GM21423 (cell line): Measurements from ENCODE around the gene MCM9.

Source experiments
- ATAC-seq: cut with Tn5 transposase; IDR thresholded peaks from one replicate; pipeline ENCODE4 v1.9.1; 2021; ENCODE audit warnings: mild to moderate bottlenecking, moderate library complexity; ENCODE audit not compliant: unreplicated experiment

Gene MCM9

GRCh38 chr6:118894425-118895260 is 40.3 kb downstream of the MCM9 start:
- ATAC-seq, result peak; percentile 29

DNA sequence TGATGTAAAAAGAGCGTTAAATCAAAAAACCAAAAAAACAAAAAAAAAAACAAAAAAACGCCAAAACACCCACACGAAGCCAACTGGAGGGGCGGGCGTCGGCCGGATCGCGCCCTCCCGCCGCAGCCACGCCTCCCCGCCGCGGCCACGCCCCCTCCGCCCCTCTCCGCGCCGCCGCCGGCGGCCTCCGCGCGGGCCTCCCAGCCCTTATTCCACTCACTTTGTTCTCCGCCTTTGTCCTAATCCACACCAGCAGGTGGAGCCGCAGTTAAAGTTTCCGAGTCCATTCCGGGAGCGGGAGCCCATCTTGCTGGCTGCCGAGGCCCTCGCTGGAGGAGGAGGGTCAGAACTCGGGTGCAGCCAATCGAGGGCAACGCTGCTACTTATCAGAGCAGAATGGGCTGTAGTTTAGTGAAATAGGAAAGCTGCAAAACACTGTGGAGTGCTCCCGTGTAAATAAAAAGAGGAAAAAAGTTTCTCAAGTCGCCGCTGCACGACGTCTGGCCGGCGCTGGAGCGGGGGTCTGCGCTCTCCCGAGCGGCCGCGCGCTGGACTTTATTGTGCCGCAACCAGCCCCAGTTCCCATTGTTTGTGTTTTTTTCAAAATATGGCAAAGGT is 41.0 kb downstream of the MCM9 start, which contains the start of gene ASF1A:
ASF1A (plus strand) TSS at position 346 of the 618 bp plus-strand sequence; CDS start at position 608, 262 bp downstream.
- ATAC-seq, result peak; percentile 62

GRCh38 chr6:118893064-118893806 is 41.7 kb downstream of the MCM9 start:
- peak; percentile 9 for ATAC-seq

- ATAC-seq, result no peak
These were observed 42.5 kb downstream of the MCM9 start for GRCh38 chr6:118892355-118892991.

DNA sequence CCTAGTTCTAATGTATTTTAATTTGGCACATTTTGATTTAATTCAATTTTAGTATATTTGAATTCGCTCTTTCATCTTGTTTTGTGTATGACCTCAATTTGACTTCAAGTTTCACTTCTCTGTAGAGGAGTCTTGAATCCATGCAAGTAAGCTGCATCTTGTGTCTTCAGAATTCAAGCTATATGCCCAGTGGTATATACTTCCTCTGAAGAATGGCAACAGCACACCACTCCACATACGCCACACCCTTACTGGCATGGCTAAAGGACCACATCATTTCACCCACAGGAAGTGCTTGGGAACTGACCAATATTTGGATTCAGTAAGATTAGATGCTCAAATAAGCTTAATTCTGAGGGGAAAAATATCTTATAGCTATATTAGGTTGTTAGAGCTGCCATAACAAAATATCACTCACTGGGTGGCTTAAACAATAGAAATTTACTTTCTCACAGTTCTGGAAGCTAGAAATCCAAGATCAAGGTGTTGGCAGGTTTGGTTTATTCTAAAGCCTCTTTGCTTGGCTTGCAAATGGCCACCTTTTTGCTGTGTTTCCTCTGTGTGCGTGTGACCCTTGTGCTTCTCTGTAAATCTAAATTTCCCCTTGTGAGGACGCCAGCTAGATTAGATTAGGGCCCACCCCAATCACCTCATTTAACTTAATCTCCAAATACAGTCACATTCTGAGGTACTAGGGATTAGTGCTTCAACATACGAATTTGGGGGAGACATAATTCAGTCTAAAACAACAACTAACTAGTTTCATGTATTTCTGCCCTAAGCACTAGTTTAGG is 43.8 kb downstream of the MCM9 start:
- peak; percentile 23 for ATAC-seq

DNA sequence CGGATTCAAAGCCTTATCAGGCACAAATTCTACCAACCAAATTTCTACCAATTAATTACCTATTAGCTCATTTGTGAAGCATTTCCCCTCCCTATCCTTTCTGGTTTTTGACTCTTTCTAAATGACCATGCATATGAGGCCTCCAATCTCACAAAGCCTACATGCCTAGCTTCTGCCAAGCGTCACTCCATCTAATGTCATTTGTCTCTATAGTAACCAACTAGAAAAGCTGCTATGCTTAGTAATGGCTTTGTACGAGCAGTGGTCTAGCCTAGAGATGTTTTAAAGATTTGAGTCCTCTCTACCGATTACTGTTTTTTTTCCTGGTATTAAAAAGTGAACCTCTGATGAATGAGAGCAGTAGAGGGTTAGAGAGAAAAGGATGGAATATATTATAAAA is 45.8 kb downstream of the MCM9 start:
- no peak for ATAC-seq

DNA sequence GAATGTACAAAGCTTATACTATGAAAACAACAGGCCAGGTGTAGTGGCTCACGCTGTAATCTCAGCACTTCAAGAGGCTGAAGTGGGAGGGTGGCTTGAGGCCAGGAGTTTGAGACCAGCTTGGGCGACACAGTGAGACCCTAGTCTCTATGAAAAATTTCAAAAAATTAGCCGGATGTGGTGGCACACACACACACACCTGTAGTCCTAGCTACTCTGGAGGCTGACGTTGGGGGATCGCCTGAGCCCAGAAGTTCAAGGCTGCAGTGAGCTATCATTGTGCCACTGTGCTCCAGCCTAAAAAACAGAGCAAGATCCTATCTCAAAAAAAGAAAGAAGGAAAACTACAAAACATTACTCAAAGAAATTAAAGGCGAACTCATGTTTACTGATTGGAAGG is 48.3 kb downstream of the MCM9 start:
- no peak for ATAC-seq

- no peak for ATAC-seq
These were observed 52.5 kb downstream of the MCM9 start for GRCh38 chr6:118882314-118882905.

DNA sequence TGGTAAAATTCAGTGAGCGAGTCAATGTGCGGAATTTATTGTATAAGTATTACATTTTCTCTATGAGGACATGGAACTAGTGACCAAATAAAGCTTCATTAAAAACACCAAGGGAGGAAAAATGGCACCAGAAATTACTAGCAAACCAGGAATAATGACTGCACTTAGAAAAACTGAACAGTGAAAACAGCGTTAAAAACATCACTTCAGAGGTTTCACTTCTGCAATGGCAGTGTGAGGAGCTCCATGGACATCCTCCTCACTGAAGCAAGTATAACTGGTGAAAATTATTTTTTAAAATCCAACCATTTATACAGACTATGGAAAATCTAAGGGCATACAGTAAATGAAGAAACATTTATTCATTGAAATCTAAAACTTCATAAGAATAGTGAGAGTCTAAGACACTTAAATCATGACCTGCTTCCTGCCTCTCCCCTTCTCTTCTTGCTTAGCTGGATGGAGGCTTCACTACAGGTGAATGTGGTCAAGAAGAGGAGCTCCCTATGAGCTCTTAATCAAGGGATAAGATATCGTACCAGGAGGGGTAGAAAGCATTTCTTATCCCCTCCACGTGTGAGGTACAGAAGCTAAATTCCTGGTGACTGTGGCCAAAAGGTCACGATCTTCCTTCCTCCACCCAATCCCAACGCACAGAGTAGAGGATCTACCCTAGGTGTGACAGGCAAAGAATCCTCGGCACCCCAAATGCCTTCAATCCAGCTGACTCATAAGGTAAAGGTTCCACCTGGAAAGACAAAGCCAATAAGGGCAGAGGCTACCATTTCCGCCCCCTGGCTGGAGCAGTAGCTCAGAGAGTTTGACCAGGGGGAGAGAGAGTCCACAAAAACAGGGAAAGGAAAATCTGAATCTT is 53.3 kb downstream of the MCM9 start:
- ATAC-seq, result peak; percentile 89

DNA sequence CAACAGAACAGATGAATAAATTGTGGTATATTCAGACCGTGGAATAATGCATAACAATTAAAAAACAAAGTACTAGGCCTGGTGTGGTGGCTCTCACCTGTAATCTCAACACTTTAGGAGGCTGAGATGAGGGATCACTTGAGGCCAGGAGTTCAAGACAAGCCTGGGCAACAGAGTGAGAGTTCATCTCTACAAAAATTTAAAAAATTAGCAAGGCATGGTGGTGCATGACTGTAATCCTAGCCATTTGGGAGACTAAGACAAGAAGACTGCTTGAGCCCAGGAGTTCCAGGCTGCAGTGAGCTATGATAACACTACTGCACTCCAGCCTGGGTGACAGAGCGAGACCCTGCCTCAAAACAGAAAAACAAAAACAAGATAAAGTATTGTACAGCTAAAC is 57.2 kb downstream of the MCM9 start:
- ATAC-seq, result no peak

DNA sequence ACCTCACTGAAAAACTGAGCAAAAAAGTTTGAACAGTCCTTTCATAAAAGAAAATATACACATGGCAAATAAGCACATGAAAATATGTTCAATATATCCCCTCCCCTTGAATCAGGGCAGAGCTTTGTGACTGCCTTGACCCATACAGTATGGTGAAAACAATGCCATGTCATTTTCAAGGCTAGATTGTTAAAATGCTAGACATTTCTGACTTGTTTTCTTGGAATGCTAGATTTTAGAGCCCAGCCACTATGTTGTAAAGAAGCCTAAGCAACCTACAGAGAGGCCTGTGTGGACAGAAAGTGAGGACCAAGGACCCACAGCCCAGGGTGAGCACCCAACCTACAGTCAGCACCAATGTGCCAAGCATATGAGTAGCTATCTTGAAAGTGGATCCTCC is 58.1 kb downstream of the MCM9 start:
- ATAC-seq, result no peak

- ATAC-seq, result no peak
These were observed 58.8 kb downstream of the MCM9 start for GRCh38 chr6:118876198-118876597.

- no peak for ATAC-seq
These were observed 59.3 kb downstream of the MCM9 start for GRCh38 chr6:118875672-118876071.

- ATAC-seq, result no peak
These were observed 61.7 kb downstream of the MCM9 start for GRCh38 chr6:118873239-118873638.

DNA sequence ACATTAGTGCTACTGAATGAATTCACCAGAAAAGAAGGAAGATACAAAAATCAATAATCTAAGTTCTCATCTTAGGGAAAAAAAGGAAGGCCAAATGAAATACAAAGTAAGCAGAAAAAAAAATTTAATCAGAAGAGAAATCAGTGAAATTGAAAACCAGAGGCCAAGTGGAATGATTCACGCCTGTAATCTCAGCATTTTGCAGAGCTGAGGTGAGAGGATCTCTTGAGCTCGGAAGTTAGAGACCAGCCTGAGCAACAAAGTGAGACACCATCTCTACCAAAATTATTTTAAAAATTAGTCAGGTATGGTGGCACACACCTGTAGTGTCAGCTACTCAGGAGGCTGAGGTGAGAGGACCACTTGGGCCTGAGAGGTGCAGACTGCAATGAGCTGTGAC is 62.2 kb downstream of the MCM9 start:
- no peak for ATAC-seq

DNA sequence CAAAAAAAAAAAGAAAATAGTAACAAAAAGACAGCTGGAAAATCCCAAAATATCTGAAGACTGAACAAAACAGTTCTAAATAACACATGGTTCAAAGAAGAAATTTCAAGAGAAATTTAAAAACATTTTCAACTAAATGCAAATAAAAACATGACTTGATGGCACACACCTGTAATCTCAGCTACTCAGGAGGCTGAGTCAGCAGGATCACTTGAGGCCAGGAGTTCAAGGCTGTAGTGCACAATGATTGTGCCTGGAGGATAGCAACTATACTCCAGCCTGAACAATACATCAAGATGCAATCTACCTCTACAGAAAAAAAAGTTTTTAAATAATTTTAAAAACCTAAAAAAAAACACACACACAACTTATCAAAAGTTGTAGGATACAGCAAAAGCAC is 62.6 kb downstream of the MCM9 start:
- no peak for ATAC-seq

DNA sequence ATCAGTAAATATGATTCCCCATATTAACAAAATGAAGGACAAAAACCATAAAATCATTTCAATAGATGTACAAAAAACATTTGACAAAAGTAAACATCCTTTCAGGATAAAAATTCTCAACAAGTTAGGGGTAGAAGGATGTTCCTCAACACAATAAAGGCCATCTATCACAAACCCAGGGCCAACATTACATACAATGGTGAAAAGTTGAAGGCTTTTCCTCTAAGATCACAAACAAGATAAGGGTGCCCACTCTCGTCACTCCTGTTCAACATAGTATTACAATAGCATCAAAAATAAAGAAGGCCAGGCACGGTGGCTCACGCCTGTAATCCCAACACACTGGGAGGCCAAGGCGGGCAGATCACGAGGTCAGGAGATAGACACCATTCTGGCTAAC is 63.6 kb downstream of the MCM9 start:
- no peak for ATAC-seq

DNA sequence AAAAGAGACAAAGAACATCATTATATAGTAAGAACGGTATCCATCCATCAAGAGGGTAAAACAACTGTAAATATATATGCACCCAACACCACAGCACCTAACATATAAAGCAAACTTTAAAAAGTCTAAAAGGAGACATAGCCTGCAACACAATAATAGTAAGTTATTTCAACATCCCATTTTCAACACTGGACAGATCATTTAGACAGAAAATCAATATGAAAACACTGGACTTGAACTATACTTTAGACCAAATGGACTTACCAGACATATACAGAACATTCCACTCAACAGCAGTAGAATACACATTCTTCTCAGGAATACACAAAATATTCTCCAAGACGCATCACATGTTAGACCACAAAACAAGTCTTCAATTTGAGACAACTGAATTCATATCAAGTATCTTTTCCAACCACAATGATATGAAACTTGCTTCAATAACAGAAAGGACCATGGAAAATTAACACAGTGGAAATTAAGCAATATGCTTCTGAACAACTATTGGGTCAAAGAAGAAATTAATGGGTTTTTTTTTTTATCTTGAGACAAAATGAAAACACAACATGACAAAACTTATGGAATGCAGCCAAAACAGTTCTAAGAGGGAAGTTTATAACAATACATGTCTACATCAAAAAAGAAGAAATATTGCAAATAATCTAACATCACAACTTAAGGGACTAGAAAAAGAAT is 64.9 kb downstream of the MCM9 start:
- no peak for ATAC-seq
